Airway epithelial cell (primary cell): ENCODE data around the gene ZCCHC17. TPM values are rescaled to one million over a fixed set of nuclear protein-coding genes. Genes with fewer than 3 reads are reported as not detected.

Source experiments
- total RNA-seq: library from RNA; depleted of rRNA; stranded (reverse); fragments of >200 nt; gene quantifications from 2 replicates; pipeline ENCODE4 v1.2.3, GENCODE V29; 2015

Gene ZCCHC17, protein sequence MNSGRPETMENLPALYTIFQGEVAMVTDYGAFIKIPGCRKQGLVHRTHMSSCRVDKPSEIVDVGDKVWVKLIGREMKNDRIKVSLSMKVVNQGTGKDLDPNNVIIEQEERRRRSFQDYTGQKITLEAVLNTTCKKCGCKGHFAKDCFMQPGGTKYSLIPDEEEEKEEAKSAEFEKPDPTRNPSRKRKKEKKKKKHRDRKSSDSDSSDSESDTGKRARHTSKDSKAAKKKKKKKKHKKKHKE
- total RNA-seq, result 34.2 and 47.7 TPM in 2 replicates

GRCh38 chr1:31296486-31297276 lies at the start of gene ZCCHC17, which contains the start of gene SNRNP40:
TSS of gene ZCCHC17 (plus strand) at chr1:31297032. CDS start at chr1:31310099, 13,067 bp downstream.
TSS of gene SNRNP40 (minus strand) at chr1:31296788. CDS start at chr1:31296751, 37 bp downstream.

GRCh38 chr1:31373056-31373896 lies 76.4 kb downstream of the ZCCHC17 start, which contains the start of gene FABP3:
TSS of gene FABP3 (minus strand) at chr1:31373076. CDS start at chr1:31373014, 62 bp downstream.

GRCh38 chr1:31412732-31413404 lies 116.0 kb downstream of the ZCCHC17 start, which contains the start of gene SERINC2:
TSS of gene SERINC2 (plus strand) at chr1:31413213. CDS start at chr1:31413266, 53 bp downstream.

Other genes starting within 250 kb of the ZCCHC17 start
- gene PUM1, start 231.3 kb upstream of the ZCCHC17 start, total RNA-seq, result 34.4 and 55.6 TPM in 2 replicates
- gene NKAIN1, start 57.1 kb upstream of the ZCCHC17 start, total RNA-seq, result 0.07 TPM in 1 of 2 replicates, not detected in the other
- 57.5 and 73.8 TPM in 2 replicates for gene SNRNP40, start 244 bp upstream of the ZCCHC17 start, total RNA-seq
- 0.42 TPM in 1 of 2 replicates, not detected in the other for gene FABP3, start 76.0 kb downstream of the ZCCHC17 start, total RNA-seq
- gene SERINC2, start 116.2 kb downstream of the ZCCHC17 start, total RNA-seq, result 188 and 258 TPM in 2 replicates